Kidney capillary endothelial cell (primary cell): ENCODE measurements around the gene TMEM175.

ENCODE experiments used
- DNase-seq: peaks from one replicate; pipeline ENCODE4 v3.0.0-alpha.2; 2018; ENCODE audit warnings: low spot score

Gene TMEM175, protein sequence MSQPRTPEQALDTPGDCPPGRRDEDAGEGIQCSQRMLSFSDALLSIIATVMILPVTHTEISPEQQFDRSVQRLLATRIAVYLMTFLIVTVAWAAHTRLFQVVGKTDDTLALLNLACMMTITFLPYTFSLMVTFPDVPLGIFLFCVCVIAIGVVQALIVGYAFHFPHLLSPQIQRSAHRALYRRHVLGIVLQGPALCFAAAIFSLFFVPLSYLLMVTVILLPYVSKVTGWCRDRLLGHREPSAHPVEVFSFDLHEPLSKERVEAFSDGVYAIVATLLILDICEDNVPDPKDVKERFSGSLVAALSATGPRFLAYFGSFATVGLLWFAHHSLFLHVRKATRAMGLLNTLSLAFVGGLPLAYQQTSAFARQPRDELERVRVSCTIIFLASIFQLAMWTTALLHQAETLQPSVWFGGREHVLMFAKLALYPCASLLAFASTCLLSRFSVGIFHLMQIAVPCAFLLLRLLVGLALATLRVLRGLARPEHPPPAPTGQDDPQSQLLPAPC

DNA sequence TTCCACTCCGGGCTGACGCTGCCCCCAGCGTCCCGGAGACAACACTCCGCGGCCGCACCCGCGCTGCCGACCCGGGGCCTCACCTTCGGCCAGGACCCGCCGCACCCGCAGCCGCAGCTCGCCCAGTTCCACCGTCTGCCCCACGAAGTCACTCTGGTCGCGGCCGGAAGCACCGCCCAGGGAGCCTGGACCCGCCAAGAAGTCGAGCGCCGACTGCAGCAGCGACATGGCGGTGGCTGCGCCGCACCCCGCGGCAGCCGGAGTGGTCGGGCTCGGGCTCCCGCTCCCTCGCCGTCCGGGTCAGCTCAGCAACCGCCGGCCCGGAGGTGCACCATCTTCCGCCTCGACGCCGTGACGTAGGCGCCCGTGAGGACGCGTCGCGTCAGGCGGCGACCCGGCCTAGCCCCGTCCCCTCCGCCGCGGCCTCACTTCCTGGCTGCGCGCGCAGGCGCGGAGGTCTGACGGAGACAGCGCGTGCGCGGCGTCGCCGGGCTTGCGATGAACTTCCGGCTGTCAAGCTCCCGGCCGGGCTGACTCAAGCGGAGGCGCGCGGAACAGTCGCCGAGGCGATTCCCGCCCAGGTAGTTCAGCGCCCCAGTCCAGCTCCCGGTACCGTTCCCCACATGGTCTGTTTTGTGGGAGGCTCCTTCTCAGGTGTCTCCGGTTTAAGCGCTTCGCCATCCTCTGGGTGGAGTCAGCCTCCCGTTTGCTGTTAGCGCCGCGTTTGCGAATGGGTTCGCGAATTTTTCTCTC lies at the start of gene TMEM175, which contains the start of gene GAK:
Gene TMEM175, plus strand, starts transcription at position 501 of the 753 bp plus-strand sequence. CDS start 15,280 bp downstream, outside the sequence.
Gene GAK, minus strand, starts transcription at position 357 of the 753 bp plus-strand sequence. Its CDS starts 129 bp downstream, at position 228.
- DNase-seq: peak; percentile 97

DNA sequence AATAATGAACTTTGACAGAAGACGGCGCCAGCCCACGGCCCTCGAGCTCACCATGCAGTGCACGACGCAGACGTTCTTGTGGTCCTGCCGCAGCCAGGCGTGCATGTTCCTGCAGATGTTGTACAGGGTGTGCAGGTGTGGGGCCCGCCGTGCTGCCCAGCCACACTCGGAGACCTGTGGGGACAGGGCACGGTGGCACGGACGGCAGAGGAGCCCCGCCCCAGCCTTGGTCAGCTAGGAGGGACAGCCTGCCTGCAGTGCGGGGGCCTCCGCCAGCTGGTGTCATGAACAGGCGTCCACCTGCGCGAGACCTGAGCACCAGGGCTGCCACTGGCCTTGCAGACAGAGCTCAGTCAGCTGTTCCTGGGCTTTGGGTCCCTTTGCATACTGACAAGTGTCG lies 49.6 kb upstream of the TMEM175 start:
- no peak for DNase-seq

DNA sequence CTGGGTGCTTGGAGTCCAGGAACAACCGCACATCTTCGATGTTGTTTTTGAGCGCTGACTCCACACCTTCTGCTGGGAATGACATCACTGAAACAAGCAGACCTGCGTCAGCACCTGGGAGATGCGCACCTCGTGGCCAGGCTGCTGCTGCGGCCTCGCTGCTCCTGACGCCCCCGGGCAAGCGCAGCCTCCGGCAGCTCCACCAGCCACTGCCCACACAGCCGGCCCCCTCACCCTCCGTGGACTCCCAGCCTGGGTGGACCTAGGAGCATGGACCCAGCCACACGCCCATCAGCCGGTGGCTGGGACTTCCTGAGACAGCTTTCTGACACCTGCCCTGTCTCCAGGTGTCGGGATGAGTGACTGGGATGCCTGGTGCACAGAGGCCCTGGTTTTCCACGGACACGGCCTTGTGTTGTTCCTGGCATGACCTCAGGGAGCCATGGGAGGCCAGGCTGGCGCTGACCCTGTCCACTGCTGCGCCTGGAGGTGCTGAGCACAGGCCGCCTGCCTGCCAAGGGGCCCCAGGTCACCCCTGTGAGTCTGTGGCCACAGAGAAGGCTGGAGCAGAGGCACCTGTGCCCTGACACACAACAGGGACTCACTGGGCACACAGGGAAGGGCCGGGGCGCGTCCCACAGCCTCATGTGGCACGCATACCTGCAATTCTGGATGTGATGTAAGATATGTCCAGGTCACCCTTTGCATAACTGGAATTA lies 48.7 kb upstream of the TMEM175 start:
- DNase-seq: no peak

DNA sequence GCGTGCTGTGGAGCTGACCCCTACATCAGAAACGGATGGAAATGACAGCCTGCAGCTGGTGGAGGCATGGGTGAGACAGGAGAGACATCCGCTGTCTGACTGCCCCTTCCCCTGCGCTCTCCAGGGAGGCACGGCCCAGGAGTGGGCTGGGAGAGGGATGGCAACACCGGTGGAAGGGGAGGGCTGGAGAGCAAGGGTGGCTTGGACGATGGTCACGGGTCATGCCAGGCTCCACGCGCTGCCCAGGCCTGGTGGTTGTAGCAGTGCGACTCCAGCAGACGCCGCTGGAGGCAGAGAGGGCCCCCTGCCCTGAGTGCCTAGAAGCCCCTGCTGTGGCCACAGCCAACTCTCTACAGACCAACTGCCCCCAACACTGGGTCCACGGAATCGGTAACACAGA lies 48.0 kb upstream of the TMEM175 start:
- DNase-seq: no peak

DNA sequence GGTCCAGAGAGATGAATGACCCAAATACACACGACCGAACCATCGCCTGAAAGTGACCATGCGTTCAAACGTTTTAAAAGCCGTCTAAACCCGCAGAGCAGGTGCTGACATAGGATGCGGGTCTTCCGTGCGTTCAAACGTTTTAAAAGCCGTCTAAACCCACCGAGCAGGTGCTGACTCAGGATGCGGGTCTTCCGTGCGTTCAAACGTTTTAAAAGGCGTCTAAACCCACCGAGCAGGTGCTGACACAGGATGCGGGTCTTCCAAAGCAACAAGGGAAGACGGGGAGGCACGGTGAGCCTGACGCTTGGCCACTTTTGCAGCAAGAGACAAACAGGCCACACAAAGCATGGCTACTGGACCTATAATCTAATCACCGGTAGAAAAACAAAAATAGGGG lies 47.4 kb upstream of the TMEM175 start:
- DNase-seq: no peak

DNA sequence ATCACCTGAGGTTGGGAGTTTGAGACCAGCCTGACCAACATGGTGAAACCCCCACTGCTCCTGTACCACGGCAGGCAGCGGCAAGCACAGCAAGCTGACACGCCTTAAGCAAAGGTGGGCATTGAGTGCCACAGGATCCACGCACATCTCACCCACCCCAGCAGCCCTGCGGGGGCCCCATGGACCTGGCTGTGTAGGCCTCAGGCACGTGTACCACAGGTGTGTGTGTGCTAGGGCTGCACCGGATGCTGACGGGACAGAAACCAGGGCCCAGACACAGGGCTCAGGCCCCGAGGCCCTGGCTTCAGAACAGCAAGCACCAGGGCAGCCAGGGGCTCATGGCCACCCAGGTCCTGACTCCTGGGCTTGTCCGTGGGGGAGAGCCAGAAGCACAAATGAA lies 46.9 kb upstream of the TMEM175 start:
- DNase-seq: no peak

DNA sequence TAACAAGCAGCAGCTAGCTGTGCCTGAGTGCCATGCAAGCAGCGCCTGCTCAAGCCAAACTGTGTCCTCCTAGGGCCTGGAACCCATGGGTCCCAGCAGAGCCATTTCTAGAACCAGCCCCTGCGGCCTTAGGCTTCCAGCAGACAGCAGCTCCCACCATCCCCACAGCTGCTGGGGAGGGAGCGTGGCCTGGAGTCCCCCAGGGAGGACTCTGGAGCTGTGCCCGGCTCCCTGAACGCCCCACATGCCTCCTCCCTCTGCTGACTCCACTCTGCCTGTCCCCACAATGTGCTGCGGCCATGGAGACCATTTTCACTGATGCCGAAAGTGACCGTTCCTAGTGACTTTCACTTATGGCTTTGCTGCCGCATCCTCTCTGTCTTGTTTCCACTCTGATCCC lies 46.0 kb upstream of the TMEM175 start:
- no peak for DNase-seq

DNA sequence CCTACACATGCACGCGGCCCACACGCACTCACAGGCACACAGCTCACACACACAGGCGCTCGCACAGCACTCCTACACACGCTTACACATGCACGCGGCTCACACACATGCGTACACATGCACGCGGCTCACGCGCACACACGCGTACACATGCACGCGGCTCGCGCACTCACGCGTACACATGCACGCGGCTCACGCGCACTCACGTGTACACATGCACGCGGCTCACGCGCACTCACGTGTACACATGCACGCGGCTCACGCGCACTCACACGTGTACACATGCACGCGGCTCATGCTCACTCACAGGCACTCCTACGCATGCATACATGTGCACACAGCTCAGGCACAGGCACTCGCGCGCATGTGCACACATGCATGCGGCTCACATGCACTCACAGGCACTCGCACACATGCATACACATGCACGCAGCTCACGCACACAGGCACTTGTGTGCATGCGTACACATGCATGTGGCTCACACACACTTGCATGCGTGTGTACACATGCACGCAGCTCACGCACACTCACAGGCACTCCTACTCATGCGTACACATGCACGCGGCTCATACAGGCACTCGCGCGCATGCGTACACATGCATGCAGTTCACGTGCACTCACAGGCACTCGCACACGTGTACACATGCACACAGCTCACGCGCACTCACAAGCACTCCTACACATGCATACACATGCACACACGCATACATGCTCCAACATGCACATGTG lies 45.1 kb upstream of the TMEM175 start:
- no peak for DNase-seq

DNA sequence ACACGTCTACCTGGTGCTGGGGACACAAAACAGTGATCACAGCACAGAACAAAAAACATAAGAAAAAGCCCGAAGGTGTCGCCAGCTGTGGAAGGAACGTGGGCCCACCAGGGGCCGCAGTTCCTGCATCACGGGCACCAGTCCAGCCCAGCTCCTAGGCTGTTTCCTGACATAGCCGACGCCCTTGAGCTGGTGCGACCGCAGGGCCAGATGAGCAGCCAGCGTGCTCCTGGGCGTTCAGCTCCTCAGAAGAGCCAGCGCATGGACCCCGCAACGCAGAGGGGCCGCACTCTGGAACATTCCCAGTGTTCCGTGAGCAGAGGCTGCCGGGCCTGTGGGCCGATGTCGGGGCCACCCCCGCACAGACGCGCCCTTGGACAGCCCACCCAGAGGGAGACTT lies 44.2 kb upstream of the TMEM175 start:
- no peak for DNase-seq

DNA sequence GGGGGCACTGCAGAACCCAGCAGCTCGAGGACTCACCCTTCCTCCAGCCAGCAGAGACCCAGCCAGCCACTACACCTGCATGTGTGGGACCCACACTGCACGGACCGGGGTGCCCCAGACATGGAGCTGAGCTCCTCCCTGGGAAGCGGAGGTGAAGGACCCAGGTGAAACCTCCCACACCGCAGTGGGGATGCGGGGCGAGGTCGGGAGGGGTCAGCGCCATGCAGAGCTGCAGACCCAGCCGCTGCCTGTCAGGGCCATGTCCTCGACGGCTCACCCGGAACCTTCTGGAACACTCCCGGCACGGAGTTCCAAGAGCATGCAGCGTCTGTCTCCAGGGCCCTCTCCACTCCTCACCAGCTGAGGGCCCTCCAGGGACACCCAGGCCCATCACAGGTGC lies 42.7 kb upstream of the TMEM175 start:
- no peak for DNase-seq

DNA sequence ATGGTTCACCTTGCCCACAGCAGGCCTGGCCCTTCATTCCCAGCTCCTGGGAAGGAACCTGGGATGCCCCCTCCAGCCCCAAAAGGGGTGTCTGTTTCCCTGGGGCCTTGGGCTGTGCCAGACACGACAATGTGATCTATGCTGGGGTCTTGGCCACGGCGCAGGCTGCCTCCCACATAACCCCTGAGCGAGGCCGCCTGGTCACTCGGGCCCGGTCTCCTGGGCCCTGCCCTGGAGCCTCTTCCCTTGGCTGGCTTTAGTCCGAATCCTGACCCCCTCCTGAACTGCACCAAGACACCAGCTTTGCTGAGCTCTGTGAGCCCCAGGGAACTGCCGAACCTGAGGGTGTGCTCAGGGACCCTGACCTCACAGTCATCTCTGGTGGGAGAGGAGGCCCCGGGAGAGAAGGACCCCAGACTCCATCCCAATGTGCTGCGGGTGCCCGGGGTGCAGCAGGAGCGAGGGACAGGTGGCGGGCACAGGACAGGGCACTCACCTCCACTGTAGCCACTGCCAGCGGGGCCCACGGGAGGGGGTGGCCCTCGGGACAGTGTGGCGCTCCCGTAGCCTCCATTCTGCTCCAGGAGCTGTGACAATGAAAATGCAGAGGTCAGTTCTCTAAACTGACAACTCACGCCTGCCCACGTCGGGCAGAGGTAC lies 42.1 kb upstream of the TMEM175 start:
- DNase-seq: no peak

DNA sequence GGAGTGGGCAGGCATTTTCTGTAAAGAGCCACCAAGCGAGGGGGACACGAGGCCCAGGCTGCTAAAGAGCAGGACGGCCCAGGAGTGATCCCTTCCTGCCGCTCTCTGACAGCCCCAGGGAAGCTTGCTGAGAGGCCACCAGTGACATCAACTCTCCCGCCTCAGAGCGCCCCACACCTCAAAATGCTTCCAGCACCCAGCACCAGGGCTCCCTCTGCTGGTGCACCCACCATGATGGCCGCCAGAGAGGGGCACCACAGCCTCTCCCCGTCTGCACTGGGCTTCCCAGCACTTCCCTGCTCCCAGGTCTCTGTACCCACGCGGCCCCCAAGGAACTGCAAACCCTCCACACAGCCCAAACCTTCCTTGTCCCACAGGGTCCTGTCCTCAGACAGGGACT lies 40.5 kb upstream of the TMEM175 start:
- no peak for DNase-seq

DNA sequence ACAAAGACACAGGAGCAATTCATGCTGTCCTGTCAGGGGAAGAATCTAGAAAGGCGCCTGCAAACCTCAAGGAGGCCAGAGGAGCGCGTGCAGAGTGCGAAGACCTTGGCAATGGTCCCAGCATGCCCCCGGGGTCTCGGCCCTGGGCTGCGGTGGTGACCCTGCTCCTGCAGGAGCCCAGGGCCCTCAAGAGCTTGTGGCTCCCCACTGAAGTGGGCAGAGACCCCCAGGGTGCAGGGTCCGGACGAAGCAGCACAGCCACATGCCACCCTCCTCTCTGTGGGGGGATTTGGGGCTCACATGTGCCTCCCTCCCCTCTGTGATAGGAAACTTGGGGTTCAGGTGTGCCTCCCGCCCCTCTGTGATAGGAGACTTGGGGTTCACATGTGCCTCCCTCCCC lies 39.5 kb upstream of the TMEM175 start:
- DNase-seq: no peak

DNA sequence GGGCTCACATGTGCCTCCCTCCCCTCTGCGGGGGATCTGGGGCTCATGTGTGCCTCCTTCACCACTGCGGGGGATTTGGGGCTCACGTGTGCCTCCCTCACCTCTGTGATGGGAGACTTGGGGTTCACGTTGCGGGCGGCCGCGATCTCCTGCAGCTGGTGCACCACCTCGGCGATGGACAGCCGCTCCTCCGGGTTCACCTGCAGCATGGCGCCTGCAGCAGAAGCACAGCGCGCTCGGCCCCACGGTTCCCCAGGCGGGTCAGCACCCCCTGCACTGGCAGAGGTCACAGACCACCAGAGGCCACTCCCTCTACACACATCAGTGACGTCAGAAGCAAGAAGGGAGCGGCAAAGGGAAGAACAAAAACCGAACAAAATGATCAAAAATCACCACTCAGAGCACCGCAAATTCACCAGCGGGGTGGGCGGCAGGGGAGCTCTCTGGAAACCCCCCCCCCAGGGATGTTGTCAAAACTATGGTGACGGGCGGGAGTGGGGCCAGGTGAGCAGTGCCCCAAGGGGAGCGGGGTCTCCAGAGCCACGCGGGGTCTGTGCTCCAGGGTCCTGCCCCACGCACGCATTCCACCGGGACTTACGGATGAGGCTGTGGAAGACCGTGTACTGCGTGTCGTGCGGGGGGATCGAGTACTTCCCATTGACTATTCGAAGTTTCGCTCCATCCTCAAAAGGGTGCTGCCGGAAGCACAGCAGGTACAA lies 38.8 kb upstream of the TMEM175 start:
- no peak for DNase-seq

DNA sequence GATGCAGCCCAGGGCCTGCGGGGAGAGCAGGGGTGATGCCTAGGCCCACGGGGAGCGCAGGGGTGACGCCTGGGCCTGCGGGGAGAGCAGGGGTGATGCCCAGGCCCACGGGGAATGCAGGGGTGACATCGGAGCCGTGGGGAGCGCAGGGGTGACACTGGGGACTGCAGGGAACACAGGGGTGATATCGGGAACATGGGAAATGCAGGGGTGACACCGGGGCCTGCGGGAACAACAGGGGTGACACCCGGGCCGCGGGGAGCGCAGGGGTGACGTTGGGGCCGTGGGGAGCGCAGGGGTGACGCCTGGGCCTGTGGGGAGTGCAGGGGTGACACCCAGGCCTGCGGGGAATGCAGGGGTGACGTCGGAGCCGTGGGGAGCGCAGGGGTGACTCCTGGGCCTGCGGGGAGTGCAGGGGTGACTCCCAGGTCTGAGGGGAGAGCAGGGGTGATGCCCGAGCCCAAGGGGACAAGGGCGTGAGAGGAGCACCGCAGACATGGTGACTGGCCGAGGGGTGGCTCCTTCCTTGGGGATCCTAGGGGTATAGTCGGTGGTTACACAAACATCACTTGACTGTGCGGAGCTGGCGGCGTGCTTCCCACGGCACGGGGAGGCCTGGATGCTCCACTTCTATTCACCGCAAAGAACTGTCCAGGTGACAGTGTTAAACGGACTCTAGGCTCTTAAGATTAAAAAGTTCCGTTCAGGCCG lies 38.1 kb upstream of the TMEM175 start:
- DNase-seq: no peak

DNA sequence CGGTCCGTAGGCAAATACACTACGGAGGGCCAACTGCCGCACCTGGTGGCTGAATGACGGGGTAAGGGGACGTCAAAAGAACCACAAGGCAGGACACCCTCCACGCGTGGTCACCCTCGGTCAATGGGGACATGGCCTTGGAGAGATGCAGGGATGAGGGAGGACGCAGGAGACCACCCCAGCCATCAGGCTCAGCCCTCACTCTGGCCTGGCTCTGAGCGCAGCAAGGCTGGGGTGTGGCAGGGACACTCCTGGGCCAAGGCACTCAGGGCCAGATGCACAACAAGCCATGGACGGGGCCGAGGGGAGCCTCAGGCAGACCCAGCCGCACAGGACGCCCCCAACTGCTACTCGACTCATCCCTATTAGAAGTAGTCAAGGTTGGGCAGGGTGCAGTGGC lies 36.7 kb upstream of the TMEM175 start:
- no peak for DNase-seq

DNA sequence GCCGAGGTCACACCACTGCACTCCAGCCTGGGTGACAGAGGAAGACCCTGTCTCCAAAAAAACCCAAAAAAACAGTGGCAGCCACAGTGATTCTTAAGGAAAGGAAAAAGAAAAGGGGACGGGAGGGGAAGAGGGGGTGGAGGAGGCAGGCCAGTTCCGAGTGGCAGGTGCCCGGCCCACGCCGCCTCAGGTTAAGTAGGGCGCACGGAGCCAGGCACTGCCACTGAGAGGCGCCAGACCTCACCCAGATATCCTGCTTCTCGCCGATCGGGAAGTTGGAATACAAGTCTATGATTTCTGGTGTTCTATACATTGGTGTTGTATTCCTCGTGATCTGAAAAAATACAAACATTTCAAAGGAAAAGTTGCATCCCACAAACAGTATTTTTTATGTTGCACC lies 36.0 kb upstream of the TMEM175 start:
- DNase-seq: no peak

DNA sequence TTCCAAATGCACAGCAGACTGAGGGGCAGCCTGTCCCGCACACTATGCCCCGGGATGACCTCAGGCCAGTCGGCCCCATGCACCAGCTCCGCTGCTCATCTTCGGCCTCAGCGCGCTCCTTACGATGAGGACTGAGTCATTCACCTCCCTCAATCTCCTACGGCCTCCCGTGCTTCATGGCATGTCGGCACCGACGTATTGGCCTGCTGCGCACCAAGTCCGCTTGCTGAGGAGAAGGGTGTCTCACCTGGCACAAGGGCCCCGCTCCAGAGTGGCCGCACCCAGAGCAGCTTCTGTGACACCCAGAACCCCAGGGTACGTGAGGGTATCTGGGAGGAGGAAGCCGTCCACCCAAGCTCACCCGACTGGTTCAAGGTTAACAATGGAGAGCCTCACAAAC lies 35.6 kb upstream of the TMEM175 start:
- no peak for DNase-seq

DNA sequence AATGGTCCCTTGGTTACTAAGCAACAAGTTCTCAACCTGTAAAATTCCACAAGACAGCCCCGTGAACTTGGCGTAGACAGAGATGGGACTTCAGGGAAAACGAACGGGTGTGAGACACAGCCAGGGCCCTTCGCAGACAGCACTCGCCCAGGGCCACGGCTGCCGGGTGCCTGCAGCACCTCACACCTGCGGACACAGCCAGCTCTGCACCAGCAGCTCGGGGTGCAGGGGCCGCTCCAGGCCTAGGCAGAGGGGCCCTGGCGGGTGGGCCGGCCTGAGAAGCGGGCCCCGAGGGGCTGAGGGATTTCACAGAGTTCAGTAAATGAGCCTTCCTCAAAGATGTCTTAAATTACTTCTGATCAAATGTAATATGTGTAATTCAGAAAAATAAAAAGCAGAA lies 34.1 kb upstream of the TMEM175 start:
- no peak for DNase-seq
